ENCODE data around the gene TMEM174. TPM values are rescaled to one million over a fixed set of nuclear protein-coding genes. Genes with fewer than 3 reads are reported as not detected.

Gene TMEM174
- total and polyA plus RNA-seq, 2 of the 4 experiments (the other 2 are of a cell fraction), result not detected

- Histone ChIP-seq H2AFZ (replicated peaks; ENCODE audit: low read length, poor library complexity) (no peak overlapping the region), H3K4ac (ENCODE audit: low read depth, low read length) (no peak overlapping the region), H2AK5ac (ENCODE audit: low read depth, low read length) (no peak overlapping the region), H4K20me1 (ENCODE audit: insufficient read depth, low read length) (no peaks in the 10 kb centered on the region), H3K36me3 (ENCODE audit: control insufficient read depth, insufficient read depth, low read length) (no peaks in the 10 kb centered on the region), H2BK120ac (ENCODE audit: low read depth, low read length) (no peak overlapping the region), H2BK15ac (ENCODE audit: low read depth, low read length) (no peak overlapping the region), H3K4me2 (ENCODE audit: low read depth, low read length) (no peak overlapping the region), H3K56ac (ENCODE audit: extremely low read depth, insufficient read depth, low read length) (no peak overlapping the region), H3K9me3 (ENCODE audit: control insufficient read depth, insufficient read depth, low read length) (no peaks in the 10 kb centered on the region), H3K4me3 (ENCODE audit: insufficient read depth, low read depth, low read length) (no peak overlapping the region), H4K91ac (ENCODE audit: insufficient read depth, low read depth, low read length) (no peak overlapping the region), H3K14ac (replicated peaks; ENCODE audit: low read depth, low read length) (no peak overlapping the region), H4K8ac (ENCODE audit: low read depth in 2 of 2, low read length in 2 of 2) (no peak overlapping the region), H3K23ac (ENCODE audit: low read depth, low read length) (no peak overlapping the region), H3K27me3 (ENCODE audit: control insufficient read depth, insufficient read depth, low read length) (peaks cover 3% of the 10 kb centered on the region; the same call in 1 of the 2 replicates), H2BK20ac (ENCODE audit: low read depth, low read length) (no peak overlapping the region), H3K9me1 (ENCODE audit: insufficient read depth, low read length) (no peaks in the 10 kb centered on the region), H4K5ac (ENCODE audit: low read depth, low read length) (no peak overlapping the region), H3K4me1 (ENCODE audit: control insufficient read depth, insufficient read depth, low read length) (no peaks in the 10 kb centered on the region), H2AK9ac (replicated peaks; ENCODE audit: low read depth, low read length, poor library complexity) (no peak overlapping the region), H3K18ac (ENCODE audit: low read depth, low read length) (no peak overlapping the region), H3K79me1 (ENCODE audit: low read depth in 1 of 2, low read length in 2 of 2) (no peaks in the 10 kb centered on the region), H2BK5ac (ENCODE audit: low read depth, low read length, poor library complexity, severe bottlenecking) (no peak overlapping the region), H3K9ac (ENCODE audit: low read depth, low read length) (no peak overlapping the region), H3K27ac (ENCODE audit: insufficient read depth, low read length) (no peak overlapping the region)
- dilution Hi-C loops (cut with HindIII; ENCODE audit: low sequenced_read_pairs, unreplicated experiment), result no loop called here
- CTCF ChIA-PET, result no interaction called here
- DNase-seq (no peak), ATAC-seq (ENCODE audit: low read depth) (no peak)
- intact Hi-C loops (cut with micrococcal nuclease), result no loop called here
- WGBS, 2 experiments (ENCODE audit: extremely low coverage in 2 of 2, insufficient read length in 1 of 2), result no CpG with 5 or more reads among the region's 4 CpGs
- POLR2A ChIA-PET (ENCODE audit: unreplicated experiment), result no interaction called here
- in situ Hi-C loops (cut with MboI; ENCODE audit: low sequenced_read_pairs), result loop anchor here (10.0 kb wide), 1 partner anchor 223 kb away; the partner anchor contains the start of gene FOXD1
- BruUV-seq (replicated peaks), result no TSS peak
- TF ChIP-seq RCOR1 (IDR thresholded peaks at IDR 0.05; ENCODE audit: insufficient replicate concordance, low read length), result no peak
- no peak for TF ChIP-seq RFX5 (IDR thresholded peaks at IDR 0.05; ENCODE audit: low read depth, low read length)
- TF ChIP-seq CTCF (conservative IDR thresholded peaks at IDR 0.05; ENCODE audit: low read depth, low read length), result no peak
- TF ChIP-seq MXI1 (IDR thresholded peaks at IDR 0.05; ENCODE audit: borderline replicate concordance, low read depth, low read length), result no peak
- TF ChIP-seq SMC3 (IDR thresholded peaks at IDR 0.05; ENCODE audit: low read depth, low read length), result no peak
- no peak for TF ChIP-seq MAZ (IDR thresholded peaks at IDR 0.05; ENCODE audit: borderline replicate concordance, low read depth, low read length)
Observed at GRCh38 chr5:73222173-73222572, 49.2 kb downstream of the TMEM174 start.

Other genes starting within 250 kb of the TMEM174 start
- 13.1 and 23.5 TPM in 2 replicates for gene FCHO2, start 217.2 kb upstream of the TMEM174 start, total RNA-seq (2012; rRNA removed)
- 5.6 and 6.1 TPM in 2 replicates for gene FCHO2, start 217.2 kb upstream of the TMEM174 start, polyA plus RNA-seq (2012; rRNA removed)
- gene TMEM171, start 52.6 kb upstream of the TMEM174 start, total RNA-seq (2012; rRNA removed), result 3.0 and 3.3 TPM in 2 replicates
- 4.9 and 5.1 TPM in 2 replicates for gene TMEM171, start 52.6 kb upstream of the TMEM174 start, polyA plus RNA-seq (2012; rRNA removed)

Data from IMR-90 (cell line).